Measurements from ENCODE around the gene SLC2A9.

The SLC2A9 gene

DNA sequence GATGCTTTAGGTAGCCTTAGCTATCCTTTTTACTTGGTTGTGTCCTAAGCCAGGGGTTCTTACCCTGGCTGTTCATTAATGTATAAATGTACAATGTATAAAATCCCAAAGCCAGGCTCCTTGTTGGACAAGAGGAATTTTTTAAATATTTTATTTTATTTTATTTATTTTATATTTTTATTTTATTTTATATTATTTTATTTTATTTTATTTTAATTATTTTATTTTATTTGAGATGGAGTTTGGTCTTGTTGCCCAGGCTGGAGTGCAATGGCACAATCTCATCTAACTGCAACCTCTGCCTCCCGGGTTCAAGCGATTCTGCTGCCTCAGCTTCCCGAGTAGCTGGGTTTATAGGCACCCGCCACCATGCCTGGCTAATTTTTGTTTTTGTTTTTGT, 8.1 kb upstream of the SLC2A9 start:
- no peak overlapping the region for H3K4me3 ChIP-seq (ENCODE audit: low read depth, low read length)
- no peak for DNase-seq (ENCODE audit: low read depth)
- TF ChIP-seq, protein P1, sequence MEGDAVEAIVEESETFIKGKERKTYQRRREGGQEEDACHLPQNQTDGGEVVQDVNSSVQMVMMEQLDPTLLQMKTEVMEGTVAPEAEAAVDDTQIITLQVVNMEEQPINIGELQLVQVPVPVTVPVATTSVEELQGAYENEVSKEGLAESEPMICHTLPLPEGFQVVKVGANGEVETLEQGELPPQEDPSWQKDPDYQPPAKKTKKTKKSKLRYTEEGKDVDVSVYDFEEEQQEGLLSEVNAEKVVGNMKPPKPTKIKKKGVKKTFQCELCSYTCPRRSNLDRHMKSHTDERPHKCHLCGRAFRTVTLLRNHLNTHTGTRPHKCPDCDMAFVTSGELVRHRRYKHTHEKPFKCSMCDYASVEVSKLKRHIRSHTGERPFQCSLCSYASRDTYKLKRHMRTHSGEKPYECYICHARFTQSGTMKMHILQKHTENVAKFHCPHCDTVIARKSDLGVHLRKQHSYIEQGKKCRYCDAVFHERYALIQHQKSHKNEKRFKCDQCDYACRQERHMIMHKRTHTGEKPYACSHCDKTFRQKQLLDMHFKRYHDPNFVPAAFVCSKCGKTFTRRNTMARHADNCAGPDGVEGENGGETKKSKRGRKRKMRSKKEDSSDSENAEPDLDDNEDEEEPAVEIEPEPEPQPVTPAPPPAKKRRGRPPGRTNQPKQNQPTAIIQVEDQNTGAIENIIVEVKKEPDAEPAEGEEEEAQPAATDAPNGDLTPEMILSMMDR (conservative IDR thresholded peaks at IDR 0.05; ENCODE audit: low read depth, low read length), result no peak

DNA sequence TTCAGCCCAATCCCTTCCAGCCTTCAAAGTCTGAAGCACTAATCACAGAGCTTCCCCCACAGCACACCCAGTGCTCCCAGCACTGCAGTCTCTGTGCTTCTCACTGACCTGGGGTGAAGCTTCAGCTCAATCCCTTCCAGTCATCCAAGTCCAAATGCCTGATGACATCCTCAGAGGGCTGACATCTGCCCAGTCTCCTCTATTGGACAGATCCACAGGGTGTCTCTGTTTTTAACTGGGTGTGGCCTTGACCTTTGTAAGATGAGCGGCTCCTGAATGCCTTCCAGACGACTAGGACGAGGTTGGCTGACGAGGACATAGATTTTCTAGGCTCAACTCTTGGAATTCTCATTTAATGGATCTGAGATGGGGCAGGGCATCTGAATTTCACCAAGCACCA, 7.6 kb upstream of the SLC2A9 start:
- no peak overlapping the region for H3K4me3 ChIP-seq (ENCODE audit: low read depth, low read length)
- no peak for DNase-seq (ENCODE audit: low read depth)
- TF ChIP-seq, protein P1 (conservative IDR thresholded peaks at IDR 0.05; ENCODE audit: low read depth, low read length), result no peak

DNA sequence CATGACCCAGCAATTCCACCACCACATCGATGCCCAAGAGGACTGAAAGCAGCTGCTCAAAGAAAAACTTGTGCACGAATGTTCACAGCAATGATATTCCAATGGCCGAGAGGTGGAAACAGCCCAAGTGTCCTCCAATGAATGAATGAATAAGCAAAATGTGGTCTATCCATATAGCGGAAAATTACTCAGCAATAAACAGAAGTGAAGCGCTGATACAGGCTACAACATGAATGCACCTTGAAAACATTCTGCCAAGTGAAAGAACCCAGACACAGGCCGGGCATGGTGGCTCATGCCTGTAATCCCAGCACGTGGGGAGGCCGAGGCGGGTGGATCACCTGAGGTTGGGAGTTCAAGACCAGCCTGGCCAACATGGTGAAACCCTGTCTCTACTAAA, 5.2 kb upstream of the SLC2A9 start:
- no peak overlapping the region for H3K4me3 ChIP-seq (ENCODE audit: low read depth, low read length)
- TF ChIP-seq, protein P1 (conservative IDR thresholded peaks at IDR 0.05; ENCODE audit: low read depth, low read length), result no peak
- no peak for DNase-seq (ENCODE audit: low read depth)

GRCh38 chr4:10025230-10025806, 4.0 kb upstream of the SLC2A9 start:
- no peak overlapping the region for H3K4me3 ChIP-seq (ENCODE audit: low read depth, low read length)
- DNase-seq (ENCODE audit: low read depth), result no peak
- TF ChIP-seq, protein P1 (conservative IDR thresholded peaks at IDR 0.05; ENCODE audit: low read depth, low read length), result no peak

GRCh38 chr4:10024303-10024702, 3.0 kb upstream of the SLC2A9 start:
- TF ChIP-seq, protein P1 (conservative IDR thresholded peaks at IDR 0.05; ENCODE audit: low read depth, low read length), result no peak
- DNase-seq (ENCODE audit: low read depth), result no peak
- H3K4me3 ChIP-seq (ENCODE audit: low read depth, low read length), result no peak overlapping the region

DNA sequence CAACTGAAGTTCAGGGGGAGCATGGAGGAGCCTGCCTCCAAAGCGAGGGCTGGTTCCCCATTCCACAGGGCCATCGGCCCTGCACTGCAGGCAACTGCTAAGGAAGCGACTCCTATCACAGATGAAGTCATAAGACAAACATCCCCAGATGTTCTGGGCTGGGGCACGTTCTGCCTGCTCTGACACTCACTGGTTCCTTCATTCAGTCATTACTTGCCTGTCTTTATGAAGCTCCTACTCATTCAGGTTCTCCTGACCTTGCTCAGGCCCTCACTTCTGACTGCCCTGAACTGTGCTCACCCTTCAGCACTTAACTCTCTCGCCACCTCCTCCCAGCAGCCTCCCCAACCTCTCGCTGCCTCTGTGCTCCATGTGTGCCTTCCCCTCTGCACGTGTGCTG, 2.5 kb upstream of the SLC2A9 start:
- DNase-seq (ENCODE audit: low read depth), result peak; percentile 46
- no peak overlapping the region for H3K4me3 ChIP-seq (ENCODE audit: low read depth, low read length)
- TF ChIP-seq, protein P1 (conservative IDR thresholded peaks at IDR 0.05; ENCODE audit: low read depth, low read length), result no peak

- DNase-seq (ENCODE audit: low read depth), result no peak
- no peak overlapping the region for H3K4me3 ChIP-seq (ENCODE audit: low read depth, low read length)
- TF ChIP-seq, protein P1 (conservative IDR thresholded peaks at IDR 0.05; ENCODE audit: low read depth, low read length), result no peak
These were observed 1.7 kb upstream of the SLC2A9 start for GRCh38 chr4:10023050-10023419.
